GM23248 (cell line): ENCODE data around the gene LMX1A. TPM values are rescaled to one million over a fixed set of nuclear protein-coding genes. Genes with fewer than 3 reads are reported as not detected.

Source experiments
- DNase-seq: peaks from one replicate; pipeline ENCODE4 v3.0.0-alpha.2; 2015
- H2AFZ ChIP-seq: fragments of 200-600 bp; sonication (generic); 2 replicates; pipeline ENCODE4 v1.6.1; 2016; ENCODE audit warnings: antibody characterized with exemption
- H3F3A ChIP-seq: fragments of 200-600 bp; sonication (generic); 2 replicates; pipeline ENCODE4 v1.6.1; 2016; ENCODE audit warnings: mild to moderate bottlenecking, antibody characterized with exemption, mixed run types; ENCODE audit not compliant: insufficient read depth
- H3K27ac ChIP-seq: fragments of 200-600 bp; sonication (generic); 2 replicates; pipeline ENCODE4 v1.5.1; 2016; ENCODE audit warnings: mild to moderate bottlenecking
- H3K27me3 ChIP-seq: fragments of 200-600 bp; sonication (generic); replicated peaks from 2 replicates; pipeline ENCODE4 v1.6.1; 2016; ENCODE audit warnings: mild to moderate bottlenecking; ENCODE audit not compliant: insufficient read depth
- H3K36me3 ChIP-seq: fragments of 200-600 bp; sonication (generic); 2 replicates; pipeline ENCODE4 v1.6.1; 2016; ENCODE audit warnings: low read depth, mild to moderate bottlenecking
- H3K4me1 ChIP-seq: fragments of 200-600 bp; sonication (generic); 2 replicates; pipeline ENCODE4 v1.6.1; 2016; ENCODE audit warnings: mild to moderate bottlenecking; ENCODE audit not compliant: insufficient read depth
- H3K4me2 ChIP-seq: fragments of 200-600 bp; sonication (generic); one replicate; pipeline ENCODE4 v1.6.1; 2016; ENCODE audit warnings: mild to moderate bottlenecking; ENCODE audit not compliant: unreplicated experiment
- H3K4me3 ChIP-seq: fragments of 200-600 bp; sonication (generic); 2 replicates; pipeline ENCODE4 v1.5.1; 2016; ENCODE audit warnings: mild to moderate bottlenecking
- H3K79me2 ChIP-seq: fragments of 200-600 bp; sonication (generic); 2 replicates; pipeline ENCODE4 v1.6.1; 2016; ENCODE audit warnings: mild to moderate bottlenecking; ENCODE audit not compliant: insufficient read depth
- H3K9ac ChIP-seq: fragments of 200-600 bp; sonication (generic); 2 replicates; pipeline ENCODE4 v1.6.1; 2016; ENCODE audit warnings: mild to moderate bottlenecking
- H3K9me2 ChIP-seq: fragments of 200-600 bp; sonication (generic); 2 replicates; pipeline ENCODE4 v1.6.1; 2016; ENCODE audit warnings: mixed run types, mild to moderate bottlenecking, moderate library complexity; ENCODE audit not compliant: insufficient read depth
- H3K9me3 ChIP-seq: fragments of 200-600 bp; sonication (generic); one replicate; pipeline ENCODE4 v1.6.1; 2017; ENCODE audit warnings: low read depth
- H4K20me1 ChIP-seq: fragments of 200-600 bp; sonication (generic); 2 replicates; pipeline ENCODE4 v1.6.0; 2016; ENCODE audit not compliant: insufficient read depth
- EZH2 ChIP-seq: fragments of 200-600 bp; sonication (generic); IDR thresholded peaks from 2 replicates; pipeline ENCODE4 v1.6.1; 2018; ENCODE audit warnings: antibody characterized with exemption, mild to moderate bottlenecking; ENCODE audit not compliant: insufficient read depth, poor library complexity, severe bottlenecking
- EZH2phosphoT487 ChIP-seq: fragments of 200-600 bp; sonication (generic); IDR thresholded peaks from 2 replicates; pipeline ENCODE4 v1.6.1; 2018; ENCODE audit warnings: antibody characterized with exemption, moderate library complexity, mild to moderate bottlenecking, low read depth; ENCODE audit not compliant: insufficient read depth
- WGBS, 2 experiments: methylation state at CpG; one replicate each; pipeline ENCODE4 v1.1.6; 2015 to 2017; ENCODE audit warnings: low lambda C conversion rate in 2 of 2, low coverage in 1 of 2; ENCODE audit errors: missing lambda C conversion rate in 2 of 2; 5-methylcytosine and 5-hydroxymethylcytosine counted together
- in situ Hi-C: fragments of 300-500 bp; cut with MboI; formaldehyde crosslinking; loops from 2 replicates; pipeline ENCODE4 v1.15.0; 2020
- polyA plus RNA-seq: library from polyadenylated mRNA; unstranded; fragments of >200 nt; fragmentation: Nextera tagmentation; extraction: Ambion mirVana; gene quantifications from 2 replicates; pipeline ENCODE4 v1.2.1, GENCODE V29; 2016
- total RNA-seq: library from RNA; depleted of rRNA; stranded (reverse); fragments of >200 nt; shearing (Covaris generic); gene quantifications from 2 replicates; pipeline ENCODE4 v1.2.3, GENCODE V29; 2014

Gene LMX1A
- total and polyA plus RNA-seq, 2 experiments from 2014 or later = not detected

DNA sequence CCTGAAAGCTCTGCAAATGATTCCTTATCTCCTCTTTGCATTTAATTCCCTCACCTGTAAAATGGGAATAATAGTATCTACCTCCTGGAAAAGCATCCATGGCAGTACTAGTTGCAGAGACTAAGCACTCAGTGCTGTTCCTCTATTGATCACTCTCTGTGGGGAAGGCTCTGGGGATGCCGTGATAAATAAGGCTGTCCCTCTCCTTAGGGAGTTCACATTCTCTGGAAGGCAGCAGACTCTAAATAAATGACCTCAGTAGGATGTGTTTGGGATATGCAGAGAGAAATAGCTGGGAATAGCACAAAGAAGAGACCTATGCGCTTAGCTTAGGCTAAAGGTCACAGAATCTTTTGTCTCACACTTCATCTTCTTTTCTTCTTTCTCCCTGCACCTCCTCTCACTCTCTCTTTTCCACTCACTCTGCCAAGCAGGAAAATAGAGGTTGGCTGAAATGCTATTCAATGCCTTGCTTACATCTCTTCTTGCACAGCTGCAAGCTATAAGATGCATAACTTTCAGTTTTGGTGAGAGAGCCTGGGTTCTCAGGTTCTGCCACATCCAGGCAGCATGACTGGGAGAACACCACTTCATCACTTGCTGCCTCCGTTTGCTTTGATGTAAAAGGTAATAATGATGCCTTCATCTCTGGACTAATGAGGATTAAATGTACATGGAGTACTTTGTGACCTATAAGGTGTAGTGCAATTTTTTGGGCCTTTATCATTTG, 101.5 kb downstream of the LMX1A start:
- no peak for TF ChIP-seq EZH2
- no peak for TF ChIP-seq EZH2phosphoT487
- 24 to 26% methylated on average over 3 of the region's 3 CpGs for WGBS, 2 experiments
- in situ Hi-C loops = no loop called here

DNA sequence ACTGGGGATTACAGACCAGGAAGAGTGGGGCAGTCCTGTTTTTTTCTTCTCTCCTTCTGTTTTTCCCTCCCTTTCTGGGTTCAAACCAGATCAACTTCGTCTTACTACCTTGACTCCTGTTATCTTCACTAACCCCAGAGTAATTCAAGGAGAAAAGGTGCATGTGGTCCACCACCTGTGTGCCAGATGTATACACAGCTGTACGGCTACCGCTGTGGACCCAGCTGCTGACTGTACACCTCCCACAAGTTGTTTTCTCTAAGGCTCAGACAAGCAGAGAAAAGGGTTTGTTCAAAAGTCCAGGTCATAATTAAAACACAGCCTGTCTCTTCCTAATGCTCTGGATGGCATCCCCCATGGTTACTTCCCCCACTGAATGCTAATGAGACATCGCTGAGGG, 102.1 kb downstream of the LMX1A start:
- H2AFZ ChIP-seq = no peak overlapping the region
- in situ Hi-C loops = no loop called here
- 10 to 13% methylated on average over 4 of the region's 4 CpGs for WGBS, 2 experiments

More for the DNA sequence above, 101.5 kb downstream of the LMX1A start:
- H3K36me3 ChIP-seq = no peaks in the 10 kb centered on the region
- no peak for DNase-seq
- H4K20me1 ChIP-seq = no peaks in the 10 kb centered on the region
- no peak overlapping the region for H3K4me3 ChIP-seq
- no peak overlapping the region for H3K4me2 ChIP-seq
- no peaks in the 10 kb centered on the region for H3F3A ChIP-seq
- no peaks in the 10 kb centered on the region for H3K9me3 ChIP-seq
- H3K27ac ChIP-seq = no peak overlapping the region
- H2AFZ ChIP-seq = no peak overlapping the region
- peaks cover 28% of the 10 kb centered on the region; the same call in 1 of the 2 replicates for H3K27me3 ChIP-seq
- H3K79me2 ChIP-seq = no peaks in the 10 kb centered on the region
- H3K9me2 ChIP-seq = no peaks in the 10 kb centered on the region
- no peak overlapping the region for H3K9ac ChIP-seq
- H3K4me1 ChIP-seq = no peaks in the 10 kb centered on the region

DNA sequence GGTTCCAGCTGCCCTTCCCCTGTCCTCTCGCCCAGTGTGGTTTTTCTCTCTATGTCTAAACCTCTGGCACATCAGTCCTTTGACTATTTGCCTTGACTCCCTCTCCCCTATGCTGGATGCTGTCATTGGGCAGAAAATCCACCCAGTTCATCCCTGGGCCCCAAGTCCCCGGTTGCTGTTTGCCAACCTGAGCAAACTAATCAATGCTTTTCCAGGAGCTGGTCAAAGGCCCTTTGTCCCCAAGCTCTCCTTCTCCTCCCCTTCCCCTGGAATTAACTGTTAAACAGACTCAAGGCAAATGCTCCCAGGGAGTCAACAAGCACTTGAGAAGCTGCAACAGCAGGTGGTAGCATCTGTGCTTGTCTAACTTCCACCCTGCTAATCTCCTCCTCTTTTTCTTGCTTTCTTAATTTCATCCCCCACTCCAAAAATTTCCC, 102.7 kb downstream of the LMX1A start:
- in situ Hi-C loops = no loop called here
- Histone ChIP-seq H3K4me1 (no peaks in the 10 kb centered on the region), H3K27ac (no peak overlapping the region), H3K9ac (no peak overlapping the region), H3K4me2 (no peak overlapping the region), H3K4me3 (no peak overlapping the region), H3K36me3 (no peaks in the 10 kb centered on the region), H3K79me2 (no peaks in the 10 kb centered on the region), H3K9me3 (no peaks in the 10 kb centered on the region), H4K20me1 (no peaks in the 10 kb centered on the region), H3K9me2 (no peaks in the 10 kb centered on the region), H3K27me3 (peaks cover 28% of the 10 kb centered on the region; the same call in 1 of the 2 replicates), H2AFZ (no peak overlapping the region), H3F3A (no peaks in the 10 kb centered on the region)
- WGBS, 2 experiments = 3 to 7% methylated on average over 2 of the region's 2 CpGs
- TF ChIP-seq EZH2phosphoT487 (no peak), EZH2 (no peak)
- no peak for DNase-seq

More for the DNA sequence above, 102.1 kb downstream of the LMX1A start:
- H3K27ac ChIP-seq = no peak overlapping the region
- H3F3A ChIP-seq = no peaks in the 10 kb centered on the region
- H3K9ac ChIP-seq = no peak overlapping the region
- peaks cover 28% of the 10 kb centered on the region; the same call in 1 of the 2 replicates for H3K27me3 ChIP-seq
- H4K20me1 ChIP-seq = no peaks in the 10 kb centered on the region
- H3K9me3 ChIP-seq = no peaks in the 10 kb centered on the region
- no peak for DNase-seq
- no peaks in the 10 kb centered on the region for H3K36me3 ChIP-seq
- H3K9me2 ChIP-seq = no peaks in the 10 kb centered on the region
- H3K79me2 ChIP-seq = no peaks in the 10 kb centered on the region
- TF ChIP-seq EZH2 (no peak), EZH2phosphoT487 (no peak)
- no peak overlapping the region for H3K4me2 ChIP-seq
- H3K4me3 ChIP-seq = no peak overlapping the region
- no peaks in the 10 kb centered on the region for H3K4me1 ChIP-seq

DNA sequence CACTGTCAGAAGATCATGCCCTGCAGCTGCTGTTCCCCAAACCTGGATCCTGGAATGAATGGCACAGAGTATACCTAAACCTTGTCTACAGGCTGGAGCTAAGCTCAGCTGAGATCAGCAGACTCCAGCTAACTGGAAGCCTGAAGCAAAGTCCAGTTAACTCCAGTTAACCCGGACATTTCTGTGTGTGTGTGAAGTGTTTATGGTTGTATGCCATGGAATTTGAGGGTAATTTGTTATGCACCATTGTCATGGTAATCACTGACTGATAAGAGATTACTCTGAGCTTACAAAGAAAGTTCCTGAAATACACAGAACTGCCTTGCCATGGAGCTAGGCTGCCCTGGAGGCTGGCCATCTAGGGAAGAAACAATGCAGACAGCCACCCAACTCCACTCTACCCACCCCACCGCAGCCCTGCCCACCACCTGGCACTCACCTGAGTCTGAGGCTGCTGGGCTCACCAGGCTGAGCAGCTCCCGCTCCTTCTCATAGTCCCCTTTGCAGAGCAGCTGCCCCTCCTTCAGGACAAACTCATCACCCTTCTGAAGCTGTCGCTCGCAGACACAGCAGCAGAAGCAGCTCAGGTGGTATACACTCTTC, 107.4 kb downstream of the LMX1A start:
- Histone ChIP-seq H3K27ac (no peak overlapping the region), H3F3A (no peaks in the 10 kb centered on the region), H3K4me2 (no peak overlapping the region), H4K20me1 (no peaks in the 10 kb centered on the region), H2AFZ (no peak overlapping the region), H3K36me3 (no peaks in the 10 kb centered on the region), H3K4me3 (no peak overlapping the region), H3K9me3 (no peaks in the 10 kb centered on the region), H3K4me1 (no peaks in the 10 kb centered on the region), H3K27me3 (0 out of 2 replicates have a peak, but pooled peaks cover 8% of the 10 kb centered on the region), H3K79me2 (no peaks in the 10 kb centered on the region), H3K9ac (no peak overlapping the region), H3K9me2 (no peaks in the 10 kb centered on the region)
- WGBS, 2 experiments = 38 to 53% methylated on average over 5 of the region's 5 CpGs
- TF ChIP-seq EZH2 (no peak), EZH2phosphoT487 (no peak)
- no peak for DNase-seq
- in situ Hi-C loops = no loop called here
